ENCODE data around the gene HRC.

HRC gene

GRCh38 chr19:49117677-49118564 is 37.3 kb downstream of the HRC start:
- in situ Hi-C loops (cut with MboI; ENCODE audit: low sequenced_read_pairs): no loop called here

- in situ Hi-C loops (cut with MboI; ENCODE audit: low sequenced_read_pairs): no loop called here
These were observed 38.7 kb downstream of the HRC start for GRCh38 chr19:49116544-49116943.

DNA sequence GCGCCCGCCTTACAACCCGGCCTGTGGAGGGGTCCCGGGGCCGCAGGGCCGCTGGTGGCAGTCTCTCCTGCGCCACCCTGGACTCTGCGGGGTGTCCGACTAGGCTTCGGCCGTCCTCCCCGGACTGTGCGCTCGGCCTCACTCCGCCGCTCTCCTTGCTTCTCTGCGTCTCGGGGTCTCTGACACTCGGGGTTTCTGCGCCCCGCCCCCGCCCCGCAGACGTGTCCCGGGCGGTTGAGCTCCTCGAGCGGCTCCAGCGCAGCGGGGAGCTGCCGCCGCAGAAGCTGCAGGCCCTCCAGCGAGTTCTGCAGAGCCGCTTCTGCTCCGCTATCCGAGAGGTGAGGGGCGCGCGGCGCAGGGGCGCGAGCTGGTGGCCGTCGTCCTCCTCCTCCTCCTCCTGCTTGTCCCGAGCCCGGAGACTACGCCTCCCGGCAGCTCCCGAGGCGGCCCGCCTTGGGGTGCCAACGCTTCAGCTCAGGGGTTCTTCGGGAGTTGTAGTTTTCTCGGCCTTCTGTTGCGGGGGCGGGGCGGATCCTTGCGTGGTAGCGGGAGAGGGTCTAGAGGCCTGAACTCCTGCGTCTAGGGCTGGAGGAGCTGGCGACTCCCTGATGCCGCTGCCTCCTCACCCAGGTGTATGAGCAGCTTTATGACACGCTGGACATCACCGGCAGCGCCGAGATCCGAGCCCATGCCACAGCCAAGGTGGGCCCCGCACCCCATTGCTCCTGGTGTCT is 40.4 kb downstream of the HRC start:
- in situ Hi-C loops (cut with MboI; ENCODE audit: low sequenced_read_pairs): no loop called here

DNA sequence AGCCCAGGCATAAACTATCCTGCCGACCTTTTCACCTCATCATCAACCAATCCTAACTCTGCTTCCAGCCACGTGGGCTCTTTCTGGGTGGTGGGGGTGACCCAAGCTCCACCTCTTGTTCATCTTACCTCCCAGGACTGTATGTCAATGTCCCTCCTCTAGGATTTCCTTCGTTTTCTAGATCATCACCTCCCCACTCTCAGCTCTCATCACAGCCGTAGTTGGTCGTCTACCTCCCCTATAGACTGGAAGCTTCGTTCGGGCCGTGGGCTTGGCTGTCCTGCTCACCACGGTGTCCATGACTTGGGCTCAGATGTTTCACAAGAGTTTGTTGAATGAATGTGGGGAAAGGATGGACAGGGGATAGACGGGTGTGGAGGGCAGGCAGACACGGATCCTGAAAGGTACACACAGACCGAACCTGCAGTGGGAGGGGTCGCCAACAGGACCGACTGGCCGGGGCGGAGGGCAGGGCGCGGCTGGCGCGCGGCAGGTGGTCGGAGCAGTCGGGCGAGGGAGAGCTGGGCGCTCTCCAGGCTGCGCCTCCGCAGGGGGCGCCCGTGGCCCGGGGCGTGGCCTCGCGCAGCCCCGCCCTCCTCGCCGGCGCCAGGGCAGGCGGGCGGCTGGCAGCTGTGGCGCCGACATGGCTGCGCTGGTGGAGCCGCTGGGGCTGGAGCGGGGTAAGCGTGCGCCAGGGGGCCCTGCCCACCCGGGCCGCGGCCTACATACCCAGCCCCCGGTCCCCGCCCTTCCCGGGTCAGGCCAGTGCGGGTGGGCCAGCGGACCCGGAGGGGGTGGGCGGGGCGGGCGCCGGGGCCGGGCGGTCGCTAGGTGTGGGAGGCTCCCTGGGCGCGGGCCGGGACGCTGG is 41.2 kb downstream of the HRC start, which contains the start of gene LIN7B:
LIN7B (plus strand) TSS at position 609 of the 868 bp plus-strand sequence; CDS start at position 644, 35 bp downstream.
- in situ Hi-C loops (cut with MboI; ENCODE audit: low sequenced_read_pairs): no loop called here

- in situ Hi-C loops (cut with MboI; ENCODE audit: low sequenced_read_pairs): no loop called here
These were observed 43.8 kb downstream of the HRC start for GRCh38 chr19:49111218-49111998.

GRCh38 chr19:49110567-49110966 is 44.6 kb downstream of the HRC start:
- in situ Hi-C loops (cut with MboI; ENCODE audit: low sequenced_read_pairs): no loop called here

- in situ Hi-C loops (cut with MboI; ENCODE audit: low sequenced_read_pairs): no loop called here
These were observed 45.5 kb downstream of the HRC start for GRCh38 chr19:49109569-49110233.

DNA sequence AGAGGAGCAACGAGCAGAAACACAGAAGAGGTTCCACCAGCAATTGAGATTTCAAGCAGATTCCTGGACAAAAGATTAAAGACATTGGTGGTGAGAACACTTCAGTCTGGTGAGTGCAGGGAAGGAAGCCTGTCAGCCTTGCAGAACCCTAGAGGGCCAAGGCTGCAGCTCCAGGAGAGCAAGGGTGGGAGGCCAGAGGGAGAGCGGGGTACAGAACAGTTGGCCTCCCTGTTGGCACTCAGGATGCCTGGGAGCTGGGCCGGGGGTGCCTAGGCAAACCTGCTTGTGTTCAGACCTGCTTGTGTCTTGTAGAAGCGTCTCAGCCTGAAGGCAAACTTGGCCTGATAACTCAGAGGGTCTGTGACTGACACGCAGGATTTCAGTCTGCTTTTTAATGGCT is 46.1 kb downstream of the HRC start:
- in situ Hi-C loops (cut with MboI; ENCODE audit: low sequenced_read_pairs): no loop called here

- in situ Hi-C loops (cut with MboI; ENCODE audit: low sequenced_read_pairs): no loop called here
These were observed 47.4 kb downstream of the HRC start for GRCh38 chr19:49107625-49108459.

DNA sequence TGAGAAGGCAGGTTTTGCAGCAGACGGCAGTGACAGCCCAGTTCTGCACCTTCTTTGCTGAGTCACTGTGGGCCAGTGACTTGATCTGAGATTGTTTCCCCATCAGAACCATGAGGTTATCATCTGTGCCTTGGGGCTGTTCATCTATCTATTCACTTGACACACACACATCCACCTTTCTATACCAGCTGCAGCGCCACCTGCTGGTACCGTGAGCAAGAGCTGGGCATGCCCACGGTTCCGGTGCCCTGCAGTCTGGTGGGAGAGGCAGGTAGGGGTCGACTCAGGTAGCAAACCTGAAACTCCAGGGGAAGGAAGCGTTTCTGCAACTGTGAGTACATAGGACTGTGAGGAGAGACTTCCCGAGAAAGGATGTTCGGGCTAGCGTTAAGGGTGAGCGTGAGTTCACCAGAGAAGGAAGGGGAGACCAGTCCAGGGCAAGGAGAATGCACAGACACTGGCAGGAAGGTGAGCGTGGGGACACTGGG is 48.5 kb downstream of the HRC start:
- in situ Hi-C loops (cut with MboI; ENCODE audit: low sequenced_read_pairs): no loop called here

- in situ Hi-C loops (cut with MboI; ENCODE audit: low sequenced_read_pairs): no loop called here
These were observed 50.8 kb downstream of the HRC start for GRCh38 chr19:49104229-49104864.

DNA sequence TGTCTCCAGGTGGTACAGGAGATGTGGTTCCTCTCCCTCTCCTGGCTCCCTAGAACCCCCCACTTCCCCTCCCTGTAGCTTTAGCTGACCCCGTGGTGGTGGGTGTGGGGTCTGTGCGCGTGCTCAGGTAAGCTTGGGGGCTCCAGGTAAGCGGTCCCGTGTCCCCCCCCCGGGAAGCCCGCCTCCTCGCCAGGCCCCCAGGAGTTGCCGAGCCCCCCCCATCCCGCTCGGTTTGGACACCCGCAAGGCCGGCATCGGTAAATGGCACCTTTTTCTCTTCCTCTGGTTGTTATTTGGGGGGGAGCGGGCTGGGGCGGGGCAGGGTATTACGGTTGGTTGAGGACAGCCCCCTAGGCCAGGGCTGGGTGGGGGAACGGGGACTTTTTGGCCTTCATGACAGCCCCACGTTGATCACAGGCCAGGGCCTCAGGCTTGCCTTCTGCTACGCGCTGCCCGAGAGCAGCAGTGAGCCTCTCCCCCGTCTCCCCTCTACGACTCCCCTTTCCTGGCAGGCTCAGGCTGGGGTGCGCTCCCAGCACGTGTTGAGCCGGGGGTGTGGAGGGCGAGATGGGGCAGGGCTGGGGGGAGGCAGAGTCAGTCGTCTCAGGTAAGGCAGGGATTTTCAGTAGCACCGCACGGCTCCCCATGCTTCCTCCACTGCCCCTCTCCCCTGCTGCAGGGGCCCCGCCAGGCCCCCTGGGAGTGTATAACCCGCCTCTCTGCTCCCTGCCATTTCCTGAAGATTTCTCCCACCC is 51.7 kb downstream of the HRC start:
- in situ Hi-C loops (cut with MboI; ENCODE audit: low sequenced_read_pairs): no loop called here

DNA sequence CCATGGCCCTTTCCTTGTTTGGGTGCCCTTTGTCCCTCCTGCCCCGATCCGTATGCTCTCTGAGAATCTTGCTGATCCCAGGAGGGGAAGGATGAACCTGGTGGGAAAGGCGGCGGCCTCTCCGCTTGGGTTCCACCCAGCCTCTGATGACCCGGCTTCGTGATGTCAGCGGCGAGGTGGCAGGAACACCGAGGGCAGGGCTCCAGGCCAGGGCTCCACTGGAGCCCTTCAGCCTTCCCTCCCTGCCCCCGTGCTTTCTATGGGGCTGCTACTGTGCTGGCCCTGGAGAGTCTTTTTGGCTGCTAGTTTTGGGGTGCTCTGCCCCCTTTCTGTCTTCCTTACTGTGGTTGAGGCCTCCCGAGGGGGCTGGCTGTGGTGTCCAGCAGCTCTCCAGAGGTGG is 52.9 kb downstream of the HRC start:
- in situ Hi-C loops (cut with MboI; ENCODE audit: low sequenced_read_pairs): no loop called here

Data from HL-60/S4 treated with phorbol 12-myristate 13-acetate at 8.2 ng/mL for 4 days and 3 days (cell line).